T-helper 2 cell treated with Interferon-gamma antibody and Interleukin-4, amounts not matched to agents 5 μg/mL and 100 μg/mL, for 36 hours (primary cell): ENCODE measurements around the gene ABCA12.

Experiments used
- DNase-seq: peaks from one replicate; pipeline ENCODE4 v3.0.0; 2021; ENCODE audit warnings: low spot score
- H3K27ac Mint-ChIP-seq: one replicate; pipeline ENCODE4 v1.8.0; 2021; ENCODE audit warnings: mild to moderate bottlenecking, mixed read lengths
- H3K27me3 Mint-ChIP-seq: one replicate; pipeline ENCODE4 v1.8.0; 2021; ENCODE audit warnings: low read depth, mixed read lengths
- H3K36me3 Mint-ChIP-seq: one replicate; pipeline ENCODE4 v1.8.0; 2021; ENCODE audit warnings: low read depth, mixed read lengths
- H3K4me1 Mint-ChIP-seq: one replicate; pipeline ENCODE4 v1.8.0; 2021; ENCODE audit warnings: low read depth, mixed read lengths
- H3K4me3 Mint-ChIP-seq: one replicate; pipeline ENCODE4 v1.8.0; 2022; ENCODE audit warnings: mild to moderate bottlenecking, moderate library complexity, mixed read lengths
- H3K9me3 Mint-ChIP-seq: one replicate; pipeline ENCODE4 v1.8.0; 2021; ENCODE audit warnings: mixed read lengths

The ABCA12 gene

DNA sequence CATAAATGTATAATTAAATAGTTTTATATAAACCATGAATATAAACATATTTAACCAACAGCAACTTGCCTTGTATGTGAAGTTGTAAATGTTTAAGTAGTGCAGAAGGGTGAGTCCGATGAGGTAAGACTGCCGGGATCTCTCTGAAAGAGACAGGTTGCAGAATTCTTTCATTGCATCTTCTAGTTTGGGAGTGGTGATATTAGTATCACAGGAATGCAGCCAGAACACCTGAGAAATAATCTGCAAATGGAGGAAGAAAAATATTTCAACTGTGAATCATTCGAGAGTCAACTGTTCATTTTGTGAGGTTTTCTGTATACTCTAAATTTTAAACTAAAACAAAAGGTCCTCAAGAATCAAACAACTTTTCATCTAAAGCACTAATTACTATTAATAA is 123.0 kb downstream of the ABCA12 start:
- no peak for DNase-seq
- H3K4me3 Mint-ChIP-seq: no peak overlapping the region
- no peak overlapping the region for H3K27ac Mint-ChIP-seq
- no peaks in the 10 kb centered on the region for H3K4me1 Mint-ChIP-seq
- no peaks in the 10 kb centered on the region for H3K27me3 Mint-ChIP-seq
- no peaks in the 10 kb centered on the region for H3K9me3 Mint-ChIP-seq
- no peaks in the 10 kb centered on the region for H3K36me3 Mint-ChIP-seq

DNA sequence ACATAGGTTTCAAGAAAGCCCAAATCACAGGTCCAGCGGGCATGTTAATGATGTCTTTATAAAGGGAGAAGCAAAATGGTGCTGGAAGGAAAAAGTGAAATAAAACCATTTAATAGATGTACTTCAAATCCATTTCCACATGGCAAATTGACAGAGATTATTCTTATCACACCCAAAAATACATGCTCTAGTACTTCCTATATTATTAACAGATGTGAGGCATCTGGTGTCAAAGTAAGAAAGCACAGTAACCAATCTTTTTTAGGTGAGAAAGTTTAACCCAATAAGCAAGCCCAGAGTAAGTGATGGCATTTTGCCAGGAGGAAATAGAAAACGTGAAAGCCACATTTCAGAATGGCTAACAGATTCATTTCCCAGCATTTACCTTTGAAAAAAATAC is 128.0 kb downstream of the ABCA12 start:
- no peaks in the 10 kb centered on the region for H3K36me3 Mint-ChIP-seq
- DNase-seq: no peak
- H3K4me1 Mint-ChIP-seq: no peaks in the 10 kb centered on the region
- H3K27me3 Mint-ChIP-seq: no peaks in the 10 kb centered on the region
- no peak overlapping the region for H3K4me3 Mint-ChIP-seq
- no peaks in the 10 kb centered on the region for H3K9me3 Mint-ChIP-seq
- no peak overlapping the region for H3K27ac Mint-ChIP-seq

DNA sequence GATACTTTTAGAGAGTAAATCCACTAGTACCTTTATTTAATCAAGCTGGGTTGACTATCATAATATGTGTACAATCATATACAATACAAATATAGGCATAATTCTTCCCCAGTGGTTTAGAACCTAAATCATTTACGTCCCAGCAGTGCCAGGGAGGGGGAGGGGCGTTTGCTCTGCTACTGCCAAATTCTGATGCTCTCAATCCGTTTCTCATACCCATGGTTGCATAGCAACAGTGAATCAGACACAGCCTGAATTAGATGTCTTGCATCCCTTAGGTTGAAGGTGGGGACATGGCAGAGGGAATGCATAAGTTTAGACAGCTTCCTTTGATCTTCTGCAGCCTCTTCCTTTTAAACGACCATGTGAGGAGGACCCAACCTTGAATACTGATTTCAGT is 135.4 kb downstream of the ABCA12 start:
- DNase-seq: no peak
- Mint-ChIP-seq H3K27me3 (no peaks in the 10 kb centered on the region), H3K4me1 (no peaks in the 10 kb centered on the region), H3K36me3 (no peaks in the 10 kb centered on the region), H3K4me3 (no peak overlapping the region), H3K9me3 (no peaks in the 10 kb centered on the region), H3K27ac (no peak overlapping the region)

DNA sequence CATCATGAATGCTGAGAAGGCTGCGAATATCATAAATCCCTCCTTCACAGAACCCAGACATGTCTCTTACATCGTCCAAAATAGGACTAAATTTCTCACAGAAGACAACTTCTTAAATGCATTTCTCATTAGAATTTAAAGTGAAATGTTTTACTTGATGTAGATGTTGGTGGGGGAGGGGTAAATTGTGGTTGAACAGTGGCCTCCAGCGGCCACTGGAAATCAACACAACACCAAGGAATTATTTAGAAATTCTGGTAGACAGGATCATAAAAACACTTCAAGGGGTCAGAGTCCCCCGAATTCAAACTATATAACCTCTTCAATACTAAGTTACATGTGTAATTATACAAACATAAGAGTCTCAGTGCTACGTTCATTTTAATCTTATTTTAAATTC is 135.9 kb downstream of the ABCA12 start:
- DNase-seq: no peak
- Mint-ChIP-seq H3K9me3 (no peaks in the 10 kb centered on the region), H3K36me3 (no peaks in the 10 kb centered on the region), H3K27me3 (no peaks in the 10 kb centered on the region), H3K27ac (no peak overlapping the region), H3K4me1 (no peaks in the 10 kb centered on the region), H3K4me3 (no peak overlapping the region)

DNA sequence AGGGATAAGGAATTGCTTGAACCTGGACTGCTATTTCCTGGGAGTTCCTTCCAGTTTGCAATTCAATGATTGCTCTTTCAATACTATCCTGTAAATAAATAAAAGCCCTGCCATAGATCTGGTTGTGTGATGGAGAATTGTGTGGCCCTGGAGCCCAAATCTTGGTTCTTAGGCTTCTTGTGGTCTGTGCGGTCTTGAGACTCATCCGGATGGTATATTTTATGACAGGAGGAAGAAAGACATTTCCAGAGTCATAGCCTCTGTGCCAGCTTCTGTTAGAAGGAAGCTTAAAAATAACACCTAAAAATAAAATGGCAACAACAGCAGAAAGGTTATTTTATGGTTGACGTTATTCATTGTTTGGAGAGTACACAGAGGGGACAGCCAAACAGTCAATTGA is 137.7 kb downstream of the ABCA12 start:
- Mint-ChIP-seq H3K36me3 (no peaks in the 10 kb centered on the region), H3K27me3 (no peaks in the 10 kb centered on the region)

DNA sequence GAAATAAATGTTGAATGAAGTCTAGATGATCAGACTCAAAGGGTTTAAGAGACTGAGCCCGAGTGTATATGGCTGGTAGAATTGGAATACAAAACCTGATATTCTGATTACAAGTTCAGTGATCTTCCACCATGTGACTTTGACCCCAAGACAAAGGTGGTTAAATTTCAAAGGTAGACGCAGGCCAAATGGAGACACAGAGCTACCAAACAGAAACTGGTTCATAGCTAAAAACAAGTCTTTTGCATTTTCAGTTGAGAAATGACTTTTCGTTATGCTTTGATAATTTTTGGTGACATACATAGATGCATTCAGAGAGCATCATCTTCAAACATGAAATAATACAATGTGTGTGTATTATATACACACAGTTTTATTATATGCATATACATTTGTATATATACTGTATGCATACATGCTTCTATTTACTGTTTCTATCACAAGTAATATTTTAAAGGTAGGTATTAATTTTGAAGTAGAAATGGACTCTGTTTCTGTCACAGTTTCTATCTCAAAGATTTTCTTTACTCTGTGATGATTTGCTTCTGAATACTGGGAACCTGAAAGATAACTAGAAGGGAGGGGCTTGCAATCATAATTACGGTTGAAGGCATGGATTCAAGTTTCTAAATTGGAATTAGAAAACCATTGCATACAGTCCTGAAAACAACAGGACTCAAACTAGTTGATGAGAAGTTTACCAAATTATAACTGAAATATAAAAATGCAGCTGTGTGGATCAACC is 142.3 kb downstream of the ABCA12 start:
- Mint-ChIP-seq H3K4me1 (no peaks in the 10 kb centered on the region), H3K27me3 (no peaks in the 10 kb centered on the region), H3K36me3 (no peaks in the 10 kb centered on the region), H3K9me3 (no peaks in the 10 kb centered on the region), H3K4me3 (no peak overlapping the region), H3K27ac (no peak overlapping the region)
- no peak for DNase-seq

More for the DNA sequence above, 137.7 kb downstream of the ABCA12 start:
- Mint-ChIP-seq H3K9me3 (no peaks in the 10 kb centered on the region), H3K27ac (no peak overlapping the region), H3K4me3 (no peak overlapping the region), H3K4me1 (no peaks in the 10 kb centered on the region)
- no peak for DNase-seq

DNA sequence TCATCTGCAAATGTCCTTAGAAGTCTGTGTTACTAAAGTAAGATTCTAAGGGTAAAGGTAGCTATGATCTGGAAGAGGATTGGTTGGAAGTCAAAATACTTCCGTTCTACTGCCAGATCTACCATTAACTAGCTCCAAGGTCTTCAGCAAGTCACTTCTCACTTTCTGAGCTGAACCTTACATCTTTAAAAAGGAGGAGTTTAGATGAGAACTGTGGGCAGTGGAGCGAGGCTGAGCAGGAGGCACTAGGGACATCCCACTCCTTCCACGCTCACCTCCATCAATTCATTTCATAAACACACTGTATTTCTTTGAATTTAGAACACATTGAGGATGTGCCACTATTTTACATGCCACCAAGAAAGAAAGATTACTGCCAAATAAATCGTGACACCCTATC is 143.0 kb downstream of the ABCA12 start:
- Mint-ChIP-seq H3K36me3 (no peaks in the 10 kb centered on the region), H3K27me3 (no peaks in the 10 kb centered on the region), H3K4me1 (no peaks in the 10 kb centered on the region), H3K9me3 (no peaks in the 10 kb centered on the region), H3K4me3 (no peak overlapping the region), H3K27ac (no peak overlapping the region)
- DNase-seq: no peak

DNA sequence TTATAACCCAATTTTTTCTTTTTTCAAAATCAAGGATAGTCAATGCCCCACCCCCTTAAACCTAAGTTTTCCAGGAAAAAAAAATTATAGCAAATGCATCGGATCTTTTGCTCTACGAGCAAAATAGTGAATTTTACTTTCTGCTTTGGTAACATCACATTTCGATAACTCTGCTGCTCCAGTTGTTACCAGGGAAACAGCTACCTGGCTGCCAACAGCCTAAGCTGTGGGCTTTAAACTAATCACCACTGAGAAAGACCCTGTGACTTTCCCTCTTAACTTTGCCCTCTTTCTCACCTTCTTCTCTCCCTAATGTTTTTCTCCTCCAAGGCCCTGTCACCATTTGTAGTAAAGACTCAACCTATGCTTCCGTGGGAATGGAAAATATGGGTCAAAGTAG is 145.5 kb downstream of the ABCA12 start:
- Mint-ChIP-seq H3K4me1 (no peaks in the 10 kb centered on the region), H3K27me3 (no peaks in the 10 kb centered on the region), H3K27ac (no peak overlapping the region), H3K36me3 (no peaks in the 10 kb centered on the region), H3K9me3 (no peaks in the 10 kb centered on the region), H3K4me3 (no peak overlapping the region)
- DNase-seq: no peak

DNA sequence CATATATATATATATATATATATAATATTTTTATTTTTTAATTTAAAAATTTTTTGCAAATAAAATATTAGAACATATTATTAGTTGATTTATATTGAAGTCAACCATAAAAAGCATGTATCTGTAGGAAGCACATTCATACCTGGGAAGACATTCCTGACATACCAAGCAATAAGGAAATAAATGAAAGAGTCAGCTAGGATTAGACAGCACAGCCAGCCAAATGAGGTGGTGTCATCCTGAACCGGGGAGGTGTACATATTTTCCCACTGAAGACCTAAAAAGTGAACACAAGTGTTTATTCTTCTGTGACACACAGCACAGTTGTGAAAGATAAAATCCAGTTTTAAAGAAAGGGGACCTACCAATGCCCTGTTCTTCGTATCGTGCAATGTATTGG is 149.2 kb downstream of the ABCA12 start:
- H3K9me3 Mint-ChIP-seq: no peaks in the 10 kb centered on the region
- H3K4me3 Mint-ChIP-seq: no peak overlapping the region
- no peak for DNase-seq
- H3K36me3 Mint-ChIP-seq: no peaks in the 10 kb centered on the region
- no peak overlapping the region for H3K27ac Mint-ChIP-seq
- H3K27me3 Mint-ChIP-seq: no peaks in the 10 kb centered on the region
- no peaks in the 10 kb centered on the region for H3K4me1 Mint-ChIP-seq

DNA sequence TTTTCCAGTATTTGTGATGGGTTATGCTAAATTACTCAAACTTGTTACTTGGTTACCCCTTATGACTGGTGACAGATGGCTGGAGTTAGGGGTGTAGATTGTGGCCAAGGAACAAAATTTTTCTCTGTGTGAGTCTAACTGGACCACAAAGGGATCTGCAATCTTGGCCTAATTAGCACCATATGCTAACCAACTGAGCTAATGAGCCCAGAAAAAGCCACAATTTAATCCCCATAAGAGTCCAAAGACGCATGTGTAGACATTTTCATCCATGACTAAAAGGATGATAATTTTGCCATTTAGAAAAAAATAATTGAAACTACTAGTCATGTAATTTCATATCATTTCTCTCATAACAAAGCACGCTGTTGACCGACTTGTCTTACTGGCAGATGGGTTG is 151.2 kb downstream of the ABCA12 start:
- Mint-ChIP-seq H3K9me3 (no peaks in the 10 kb centered on the region), H3K27me3 (no peaks in the 10 kb centered on the region), H3K27ac (no peak overlapping the region), H3K4me3 (no peak overlapping the region), H3K4me1 (no peaks in the 10 kb centered on the region), H3K36me3 (no peaks in the 10 kb centered on the region)
- DNase-seq: no peak

DNA sequence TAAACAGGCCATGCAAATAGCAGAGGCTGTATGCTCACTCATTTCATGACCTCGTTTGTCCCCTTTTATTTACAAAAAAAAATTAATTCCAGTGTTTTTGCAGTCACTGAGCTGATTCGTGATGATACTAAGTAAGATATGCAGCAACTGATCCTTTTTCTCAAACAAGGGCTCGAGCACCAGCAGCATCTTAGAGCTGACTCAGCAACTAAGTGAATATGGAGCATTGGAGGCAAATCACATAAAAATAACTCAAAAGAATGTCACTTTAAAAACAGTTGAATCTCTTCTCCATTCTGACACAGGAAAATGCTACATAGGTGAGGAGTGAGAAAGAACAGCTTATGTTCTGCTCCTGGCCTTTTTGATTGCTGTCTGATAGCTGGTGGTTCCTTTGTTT is 152.8 kb downstream of the ABCA12 start:
- no peak overlapping the region for H3K27ac Mint-ChIP-seq
- no peaks in the 10 kb centered on the region for H3K27me3 Mint-ChIP-seq
- H3K9me3 Mint-ChIP-seq: no peaks in the 10 kb centered on the region
- no peak overlapping the region for H3K4me3 Mint-ChIP-seq
- no peak for DNase-seq
- no peaks in the 10 kb centered on the region for H3K4me1 Mint-ChIP-seq
- no peaks in the 10 kb centered on the region for H3K36me3 Mint-ChIP-seq

DNA sequence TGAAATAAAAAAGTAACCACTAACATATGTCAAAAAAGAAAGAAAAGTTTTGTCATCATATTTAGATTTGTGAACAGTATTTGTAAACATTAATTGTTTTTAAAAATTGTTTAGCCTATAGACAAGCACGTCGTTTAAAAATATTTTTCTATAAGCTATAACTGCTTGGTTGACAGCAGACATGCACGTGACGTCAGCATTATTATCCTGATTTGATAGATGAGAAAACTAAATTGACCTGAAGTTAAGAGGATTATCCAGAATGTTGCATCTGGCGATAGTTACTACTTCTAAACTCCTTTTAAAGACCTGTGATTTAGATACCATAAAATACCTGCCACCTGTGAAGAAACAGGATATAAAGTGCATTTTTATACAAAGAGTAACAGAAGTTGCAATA is 172.0 kb downstream of the ABCA12 start:
- no peak for DNase-seq
- peaks cover 5% of the 10 kb centered on the region for H3K9me3 Mint-ChIP-seq
- no peak overlapping the region for H3K4me3 Mint-ChIP-seq
- no peaks in the 10 kb centered on the region for H3K4me1 Mint-ChIP-seq
- H3K27me3 Mint-ChIP-seq: no peaks in the 10 kb centered on the region
- no peaks in the 10 kb centered on the region for H3K36me3 Mint-ChIP-seq
- H3K27ac Mint-ChIP-seq: no peak overlapping the region

DNA sequence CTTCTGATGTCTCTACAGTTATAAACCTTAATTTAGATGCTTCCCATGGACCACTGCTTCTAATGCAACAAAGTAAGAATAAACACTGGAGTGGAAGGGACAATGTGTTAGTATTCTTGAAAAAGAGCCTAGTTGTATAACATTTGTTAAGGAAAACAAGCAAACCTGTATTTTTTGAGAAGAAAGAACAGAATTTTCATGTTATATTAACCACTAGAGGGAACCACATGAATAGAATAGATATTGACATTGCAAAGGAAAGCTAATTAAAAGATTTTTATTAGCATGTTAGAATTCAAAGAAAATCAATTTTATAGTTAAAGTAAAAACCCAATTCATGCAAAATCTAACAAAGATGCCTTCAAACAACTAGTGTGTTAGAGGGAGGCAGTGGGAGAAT is 177.7 kb downstream of the ABCA12 start:
- no peak for DNase-seq
- H3K36me3 Mint-ChIP-seq: no peaks in the 10 kb centered on the region
- no peak overlapping the region for H3K27ac Mint-ChIP-seq
- H3K4me3 Mint-ChIP-seq: no peak overlapping the region
- no peaks in the 10 kb centered on the region for H3K27me3 Mint-ChIP-seq
- H3K9me3 Mint-ChIP-seq: peaks cover 5% of the 10 kb centered on the region
- no peaks in the 10 kb centered on the region for H3K4me1 Mint-ChIP-seq

DNA sequence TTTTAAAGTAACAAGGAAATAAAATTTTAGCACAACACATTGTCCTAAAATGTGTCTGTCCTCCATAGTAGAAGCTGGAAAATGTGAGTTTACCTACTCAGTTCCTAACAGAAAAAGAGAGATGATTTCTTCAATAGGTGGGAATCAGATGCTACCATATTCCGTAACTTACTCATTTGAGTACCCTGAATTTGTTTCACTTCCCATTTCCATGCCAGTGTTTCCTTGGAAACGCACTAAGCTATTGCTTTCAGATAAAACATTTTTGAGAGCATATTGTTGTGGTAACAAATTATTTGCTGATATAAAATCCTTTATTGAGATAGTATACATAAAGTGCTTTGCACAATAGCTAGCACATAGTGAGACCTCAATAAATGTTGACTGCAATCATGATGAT is 191.5 kb downstream of the ABCA12 start:
- Mint-ChIP-seq H3K9me3 (no peaks in the 10 kb centered on the region), H3K36me3 (no peaks in the 10 kb centered on the region), H3K27ac (no peak overlapping the region), H3K4me3 (no peak overlapping the region), H3K27me3 (no peaks in the 10 kb centered on the region), H3K4me1 (no peaks in the 10 kb centered on the region)
- DNase-seq: no peak

DNA sequence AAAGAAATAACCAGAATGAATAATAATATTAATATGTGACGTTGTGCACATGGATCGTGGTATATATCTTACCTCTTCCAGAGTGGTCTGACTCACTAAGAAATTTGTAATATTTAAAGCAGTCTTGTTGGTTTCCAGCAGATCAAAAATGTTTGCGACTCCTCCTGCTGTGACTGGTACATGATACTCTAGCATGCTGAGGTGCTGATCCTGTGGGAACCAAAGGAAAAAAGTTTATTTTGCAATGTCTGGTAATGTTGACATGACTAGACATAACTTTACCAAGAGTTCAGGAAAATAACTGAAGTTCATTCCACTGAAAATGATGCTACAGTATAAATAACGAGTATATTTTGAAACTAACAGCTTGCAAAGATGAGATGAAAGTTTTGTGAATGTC is 204.4 kb downstream of the ABCA12 start:
- no peak overlapping the region for H3K27ac Mint-ChIP-seq
- H3K36me3 Mint-ChIP-seq: no peaks in the 10 kb centered on the region
- H3K4me1 Mint-ChIP-seq: no peaks in the 10 kb centered on the region
- no peaks in the 10 kb centered on the region for H3K9me3 Mint-ChIP-seq
- no peak for DNase-seq
- no peak overlapping the region for H3K4me3 Mint-ChIP-seq
- H3K27me3 Mint-ChIP-seq: no peaks in the 10 kb centered on the region
